ENCODE results near the gene ST3GAL2. TPM values are rescaled to one million over a fixed set of nuclear protein-coding genes. Genes with fewer than 3 reads are reported as not detected.

The ST3GAL2 gene
- total and polyA plus RNA-seq, 2 donors (not counting 1 experiment from before 2014, with no cell fraction given), result 18.2 to 71.3 TPM

GRCh38 chr16:70372921-70373728, 65.8 kb downstream of the ST3GAL2 start:
- Histone ChIP-seq H2AFZ (ENCODE audit: insufficient read depth, low read depth, low read length, poor library complexity, severe bottlenecking) (no peak overlapping the region), H3K27ac (ENCODE audit: low read length in 2 of 2) (no peak overlapping the region), H4K20me1 (ENCODE audit: control insufficient read depth, insufficient read depth, low read length, poor library complexity, severe bottlenecking) (no peaks in the 10 kb centered on the region), H3K79me2 (ENCODE audit: control insufficient read depth, insufficient read depth, low read length) (peaks cover 12% of the 10 kb centered on the region), H3K9me3 (ENCODE audit: control extremely low read depth in 1 of 3, control insufficient read depth in 2 of 3, insufficient read depth in 1 of 3, low read length in 2 of 3) (no peaks in the 10 kb centered on the region), H3K36me3 (replicated peaks in 1 of 2; ENCODE audit: control extremely low read depth in 1 of 2, control insufficient read depth in 1 of 2, extremely low read depth in 1 of 2, insufficient read depth in 2 of 2, low read length in 1 of 2) (peaks cover 4 to 60% of the 10 kb centered on the region in 2 experiments), H3K4me1 (ENCODE audit: control insufficient read depth in 2 of 2, insufficient read depth in 2 of 2, low read length in 2 of 2) (no peaks in the 10 kb centered on the region), H3K4me3 (ENCODE audit: control extremely low read depth in 1 of 5, extremely low read depth in 1 of 5, insufficient read depth in 1 of 5, low read depth in 2 of 5, low read length in 4 of 5) (no peak overlapping the region), H3K4me2 (replicated peaks; ENCODE audit: low read depth, low read length, poor library complexity, severe bottlenecking) (no peak overlapping the region), H3K27me3 (replicated peaks in 1 of 4; ENCODE audit: control extremely low read depth in 1 of 4, control insufficient read depth in 3 of 4, insufficient read depth in 4 of 4, low read length in 3 of 4) (no peaks in the 10 kb centered on the region), H3K9ac (ENCODE audit: low read length) (no peak overlapping the region)
- DNase-seq (no peak), ATAC-seq (ENCODE audit: low read depth) (no peak)
- Mint-ChIP-seq H3K4me3 (no peak overlapping the region), H3K27me3 (no peaks in the 10 kb centered on the region), H3K27ac (peak overlapping the region; percentile 56), H3K9me3 (ENCODE audit: insufficient read depth) (no peaks in the 10 kb centered on the region), H3K4me1 (no peaks in the 10 kb centered on the region)
- TF ChIP-seq EZH2 (IDR thresholded peaks at IDR 0.05; ENCODE audit: borderline replicate concordance, insufficient read depth, low read depth, low read length, poor library complexity, severe bottlenecking), result no peak
- TF ChIP-seq CTCF (IDR thresholded peaks at IDR 0.05), result no peak
- 96% methylated on average over 9 of the region's 22 CpGs for WGBS (ENCODE audit: insufficient coverage)
- intact Hi-C loops (cut with micrococcal nuclease), result no loop called here
- POLR2A ChIA-PET, result interaction anchor here (0.9 kb wide), 1 partner anchor 65 kb away, joined by 3 read pairs; the partner anchor contains the start of gene ST3GAL2
- CTCF ChIA-PET, result interaction anchor here (1.0 to 1.1 kb wide), 3 partner anchors 60 to 81 kb away, joined by 3 read pairs; no protein-coding TSS in a partner anchor

GRCh38 chr16:70370924-70371323, 68.0 kb downstream of the ST3GAL2 start:
- 92% methylated on average over 7 of the region's 10 CpGs for WGBS (ENCODE audit: insufficient coverage)
- Histone ChIP-seq H3K4me2 (replicated peaks; ENCODE audit: low read depth, low read length, poor library complexity, severe bottlenecking) (no peak overlapping the region), H4K20me1 (ENCODE audit: control insufficient read depth, insufficient read depth, low read length, poor library complexity, severe bottlenecking) (no peaks in the 10 kb centered on the region), H3K9ac (ENCODE audit: low read length) (no peak overlapping the region), H3K27me3 (replicated peaks in 1 of 4; ENCODE audit: control extremely low read depth in 1 of 4, control insufficient read depth in 3 of 4, insufficient read depth in 4 of 4, low read length in 3 of 4) (no peaks in the 10 kb centered on the region), H3K4me3 (ENCODE audit: control extremely low read depth in 1 of 5, extremely low read depth in 1 of 5, insufficient read depth in 1 of 5, low read depth in 2 of 5, low read length in 4 of 5) (no peak overlapping the region), H3K36me3 (replicated peaks in 1 of 2; ENCODE audit: control extremely low read depth in 1 of 2, control insufficient read depth in 1 of 2, extremely low read depth in 1 of 2, insufficient read depth in 2 of 2, low read length in 1 of 2) (peaks cover 6 to 67% of the 10 kb centered on the region in 2 experiments), H3K4me1 (ENCODE audit: control insufficient read depth in 2 of 2, insufficient read depth in 2 of 2, low read length in 2 of 2) (no peaks in the 10 kb centered on the region), H2AFZ (ENCODE audit: insufficient read depth, low read depth, low read length, poor library complexity, severe bottlenecking) (no peak overlapping the region), H3K79me2 (ENCODE audit: control insufficient read depth, insufficient read depth, low read length) (peaks cover 7% of the 10 kb centered on the region), H3K27ac (ENCODE audit: low read length in 2 of 2) (no peak overlapping the region), H3K9me3 (ENCODE audit: control extremely low read depth in 1 of 3, control insufficient read depth in 2 of 3, insufficient read depth in 1 of 3, low read length in 2 of 3) (no peaks in the 10 kb centered on the region)
- no peak overlapping the region for H3K4me3 Mint-ChIP-seq
- DNase-seq, result no peak
- H3K4me1 Mint-ChIP-seq, result no peaks in the 10 kb centered on the region
- H3K27me3 Mint-ChIP-seq, result no peaks in the 10 kb centered on the region
- TF ChIP-seq EZH2 (IDR thresholded peaks at IDR 0.05; ENCODE audit: borderline replicate concordance, insufficient read depth, low read depth, low read length, poor library complexity, severe bottlenecking), result no peak
- intact Hi-C loops (cut with micrococcal nuclease), result no loop called here
- POLR2A ChIA-PET, result no interaction called here
- no peak for ATAC-seq (ENCODE audit: low read depth)
- H3K27ac Mint-ChIP-seq, result no peak overlapping the region
- H3K9me3 Mint-ChIP-seq (ENCODE audit: insufficient read depth), result no peaks in the 10 kb centered on the region
- CTCF ChIA-PET, result interaction anchor here (1.3 to 2.3 kb wide), 5 partner anchors 14 to 154 kb away, joined by 4 to 12 read pairs (median 5); partner anchors contain the start of gene FCSK

Data from B cell (primary cell).